ENCODE measurements around the gene MICALL1.

DNA sequence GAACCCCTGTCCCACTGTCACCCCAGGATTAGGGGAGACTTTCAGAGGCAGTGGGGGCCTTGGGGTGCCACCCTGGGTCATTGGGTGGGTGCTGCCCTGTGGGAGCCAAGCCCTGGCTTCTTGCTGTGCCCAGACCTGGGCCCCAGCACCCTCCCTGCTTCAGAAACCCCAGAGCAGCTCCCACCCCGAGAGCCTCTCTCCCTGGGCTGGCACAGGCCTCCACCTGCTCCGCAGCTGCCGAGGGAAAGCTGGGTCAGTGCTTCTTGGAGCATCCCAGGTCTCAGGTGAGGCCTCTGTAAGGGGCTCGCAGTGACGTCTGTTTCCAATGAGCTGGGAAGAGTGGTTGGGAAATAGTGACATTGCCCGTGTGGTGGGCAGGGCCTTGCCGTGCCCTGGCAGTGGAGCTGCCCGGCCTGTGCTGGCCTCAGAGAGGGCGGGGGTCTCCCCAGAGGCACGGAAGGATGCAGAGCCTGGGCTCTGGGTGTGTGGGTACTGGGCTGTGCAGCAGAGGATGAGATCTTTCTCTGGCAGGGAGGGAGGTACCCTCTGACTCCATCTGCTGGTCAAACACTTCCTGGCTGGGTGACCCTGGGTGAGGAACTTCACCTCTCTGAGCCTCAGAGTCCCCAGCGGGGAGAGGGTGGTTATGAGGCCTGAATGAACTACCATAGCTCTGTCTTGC, 24.3 kb downstream of the MICALL1 start:
- TF ChIP-seq, protein P1, sequence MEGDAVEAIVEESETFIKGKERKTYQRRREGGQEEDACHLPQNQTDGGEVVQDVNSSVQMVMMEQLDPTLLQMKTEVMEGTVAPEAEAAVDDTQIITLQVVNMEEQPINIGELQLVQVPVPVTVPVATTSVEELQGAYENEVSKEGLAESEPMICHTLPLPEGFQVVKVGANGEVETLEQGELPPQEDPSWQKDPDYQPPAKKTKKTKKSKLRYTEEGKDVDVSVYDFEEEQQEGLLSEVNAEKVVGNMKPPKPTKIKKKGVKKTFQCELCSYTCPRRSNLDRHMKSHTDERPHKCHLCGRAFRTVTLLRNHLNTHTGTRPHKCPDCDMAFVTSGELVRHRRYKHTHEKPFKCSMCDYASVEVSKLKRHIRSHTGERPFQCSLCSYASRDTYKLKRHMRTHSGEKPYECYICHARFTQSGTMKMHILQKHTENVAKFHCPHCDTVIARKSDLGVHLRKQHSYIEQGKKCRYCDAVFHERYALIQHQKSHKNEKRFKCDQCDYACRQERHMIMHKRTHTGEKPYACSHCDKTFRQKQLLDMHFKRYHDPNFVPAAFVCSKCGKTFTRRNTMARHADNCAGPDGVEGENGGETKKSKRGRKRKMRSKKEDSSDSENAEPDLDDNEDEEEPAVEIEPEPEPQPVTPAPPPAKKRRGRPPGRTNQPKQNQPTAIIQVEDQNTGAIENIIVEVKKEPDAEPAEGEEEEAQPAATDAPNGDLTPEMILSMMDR (conservative IDR thresholded peaks at IDR 0.05), result no peak; the same call in 1 of the 2 replicates
- no peak for TF ChIP-seq ZFX (IDR thresholded peaks at IDR 0.05)
